Medulla oblongata (tissue), 1 donor: Measurements from ENCODE around the gene KCNT1.
A peak's percentile ranks its signal among the peaks of the same experiment; 100 is the strongest.

Experiments used
- DNase-seq: peaks from one replicate; pipeline ENCODE4 v3.0.0-alpha.2; 2015; ENCODE audit errors: extremely low spot score

KCNT1 gene

DNA sequence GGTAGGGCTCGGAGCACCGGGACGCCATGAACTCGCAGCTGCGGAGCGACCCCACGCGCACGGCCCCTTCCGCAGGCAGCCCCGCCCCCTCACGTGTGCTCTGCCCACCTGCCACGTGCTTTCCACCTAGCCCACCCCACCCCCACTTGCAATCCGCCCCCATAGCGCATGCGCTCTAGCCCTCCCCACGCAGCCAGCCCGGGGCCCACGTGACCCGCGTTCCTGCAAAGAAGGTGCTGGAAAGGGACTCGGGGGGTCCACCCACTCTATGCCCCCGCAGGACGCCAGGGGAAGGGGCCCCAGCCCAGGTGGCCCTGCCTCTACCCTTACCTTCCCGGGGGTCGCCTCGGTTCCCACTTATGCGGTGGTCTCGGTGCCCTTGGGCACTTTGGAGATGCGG lies 2.5 kb upstream of the KCNT1 start, which contains the start of gene SOHLH1:
TSS of gene SOHLH1 (minus strand) at position 42 of the 400 bp plus-strand sequence. CDS start at position 28, 14 bp downstream.
- DNase-seq: no peak

DNA sequence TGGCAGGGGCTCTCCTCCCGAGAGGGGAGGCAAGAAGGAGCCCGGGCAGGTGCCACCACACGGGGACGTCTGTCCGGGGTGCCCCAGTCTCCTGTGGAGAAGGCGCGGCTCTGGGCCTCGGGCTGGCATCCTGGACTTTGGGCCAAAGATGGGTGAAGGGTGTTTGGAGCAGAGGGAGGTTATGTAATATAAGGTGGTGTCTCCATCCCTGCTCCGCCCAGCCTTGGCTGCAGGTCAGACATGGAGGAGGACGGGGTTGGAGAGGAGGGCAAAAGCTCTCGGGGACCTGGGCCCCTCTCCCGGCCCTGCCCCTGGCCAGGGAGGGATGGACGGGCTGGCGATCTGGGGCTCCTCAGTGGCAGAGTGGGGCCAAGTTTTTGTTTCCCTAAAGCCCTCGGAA lies 1.5 kb upstream of the KCNT1 start:
- no peak for DNase-seq

DNA sequence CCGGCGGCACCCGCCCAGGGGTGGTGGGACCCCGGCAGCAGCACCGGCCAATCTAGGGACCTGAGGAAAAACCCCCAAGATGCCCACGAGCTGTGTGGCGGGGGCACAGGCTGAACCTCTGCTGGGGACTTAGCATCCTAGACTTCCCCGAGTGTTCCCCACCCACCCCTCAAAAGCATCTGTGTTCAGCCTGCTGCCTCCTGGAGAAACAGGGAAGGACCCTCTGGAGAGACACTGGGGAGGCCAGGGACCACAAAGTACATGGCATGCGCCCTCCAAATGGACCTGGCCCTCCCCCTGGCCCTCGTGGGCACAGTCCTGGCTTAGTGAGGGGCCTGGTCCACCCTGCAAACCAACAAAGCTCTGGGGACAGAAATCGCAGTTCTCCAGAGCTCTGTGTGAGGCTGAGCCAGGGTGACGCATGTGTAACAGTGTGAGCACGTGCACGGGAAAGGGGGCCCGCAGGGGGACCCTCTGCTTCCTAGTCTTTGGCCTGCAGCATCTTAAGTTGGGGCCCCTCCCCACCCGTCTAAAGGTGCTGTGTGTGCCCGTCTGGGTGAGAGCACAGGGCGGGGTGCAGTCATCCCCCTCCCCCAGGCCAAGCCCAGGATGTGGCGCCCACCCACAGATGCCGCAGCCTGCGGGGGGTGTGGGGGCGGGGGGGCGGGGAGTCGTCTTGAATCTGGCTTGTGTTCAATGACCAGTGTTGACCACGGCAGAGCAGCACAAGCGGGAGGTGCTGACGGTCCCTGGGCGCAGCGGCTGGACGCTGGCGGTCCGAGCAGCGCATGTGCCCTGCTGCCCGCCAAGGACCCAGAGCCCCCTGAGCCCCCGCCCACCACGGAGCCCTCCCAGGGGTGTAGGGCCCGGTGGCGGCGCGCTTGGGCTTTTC lies 672 bp upstream of the KCNT1 start:
- DNase-seq: no peak

DNA sequence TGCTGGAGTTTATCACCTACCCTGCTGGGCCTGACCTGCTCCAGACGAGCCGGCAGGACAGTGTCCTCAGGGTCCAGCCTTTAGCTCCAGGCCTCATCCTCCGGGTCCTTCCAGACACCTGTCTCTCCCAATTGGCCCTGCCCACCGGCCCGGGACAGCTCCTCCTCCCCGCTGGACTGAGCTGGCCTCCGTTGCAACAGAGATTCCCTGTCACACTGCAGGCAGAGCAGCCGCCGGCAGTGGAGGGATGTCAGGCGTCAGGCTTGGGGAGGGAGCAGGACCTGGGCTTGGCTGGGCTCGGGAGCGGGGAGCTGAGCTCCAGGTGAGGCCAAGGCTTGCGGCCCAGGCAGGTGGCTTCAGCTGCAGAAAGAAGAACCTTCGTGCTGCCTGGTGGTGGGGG lies 1.7 kb downstream of the KCNT1 start:
- DNase-seq: no peak

DNA sequence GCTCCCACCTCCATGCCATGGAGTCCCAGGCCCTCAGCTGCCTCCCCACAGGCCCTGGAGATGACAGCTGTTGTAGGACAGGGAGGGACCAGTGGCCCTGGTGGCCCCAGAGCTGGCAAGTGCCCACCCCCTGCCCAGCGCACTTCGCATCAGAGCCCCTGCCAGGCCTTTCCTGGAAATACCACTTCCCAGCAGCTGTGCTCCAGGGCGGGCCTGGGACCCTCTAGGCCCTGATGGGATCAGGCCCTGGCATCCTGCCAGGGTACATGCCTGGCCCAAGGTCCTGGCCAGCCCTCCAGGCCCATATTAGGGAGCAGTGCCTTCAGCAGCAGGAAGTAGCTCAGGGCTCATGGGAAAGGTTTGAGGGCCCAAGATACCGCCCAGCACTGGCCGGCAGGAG lies 2.5 kb downstream of the KCNT1 start:
- no peak for DNase-seq

DNA sequence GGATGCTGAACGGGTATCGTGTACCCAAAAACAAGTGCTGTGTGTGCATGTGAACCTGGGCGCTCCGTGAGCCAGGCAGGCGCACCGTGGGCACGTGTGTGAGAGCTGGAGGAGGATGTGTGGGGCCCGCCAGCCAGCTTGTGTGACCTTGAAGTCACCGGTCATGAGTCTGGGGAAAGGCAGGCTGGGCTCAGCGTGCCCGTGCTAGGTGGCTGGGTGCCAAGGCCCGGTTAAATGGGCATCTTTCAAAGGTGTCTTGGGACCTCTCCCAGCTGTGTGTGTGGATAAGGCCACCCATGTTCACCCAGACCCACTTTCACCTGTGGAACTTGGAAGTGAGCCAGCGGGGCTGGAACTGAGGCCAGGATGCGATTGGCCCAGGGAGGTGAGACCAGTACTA lies 3.4 kb downstream of the KCNT1 start:
- DNase-seq: no peak

DNA sequence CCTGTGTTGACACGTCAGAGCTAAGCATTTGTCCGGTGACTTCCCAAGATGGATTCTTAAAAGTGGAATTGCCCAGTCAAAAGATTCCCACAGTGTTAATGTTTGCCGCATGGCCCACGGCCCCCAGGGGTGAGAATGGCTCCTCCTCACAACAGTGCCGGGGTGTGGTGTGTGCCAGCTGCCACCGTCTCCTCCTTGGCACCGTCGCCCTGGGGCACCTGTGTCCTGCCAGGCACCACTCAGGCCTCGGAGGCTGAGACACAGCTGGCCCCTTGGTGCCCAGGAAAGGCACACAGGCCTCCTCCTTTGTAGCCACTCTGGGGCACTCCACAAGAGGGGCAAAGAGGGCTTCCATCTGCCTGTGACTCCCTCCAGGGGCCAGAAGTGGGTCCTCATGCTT lies 4.3 kb downstream of the KCNT1 start:
- DNase-seq: no peak

DNA sequence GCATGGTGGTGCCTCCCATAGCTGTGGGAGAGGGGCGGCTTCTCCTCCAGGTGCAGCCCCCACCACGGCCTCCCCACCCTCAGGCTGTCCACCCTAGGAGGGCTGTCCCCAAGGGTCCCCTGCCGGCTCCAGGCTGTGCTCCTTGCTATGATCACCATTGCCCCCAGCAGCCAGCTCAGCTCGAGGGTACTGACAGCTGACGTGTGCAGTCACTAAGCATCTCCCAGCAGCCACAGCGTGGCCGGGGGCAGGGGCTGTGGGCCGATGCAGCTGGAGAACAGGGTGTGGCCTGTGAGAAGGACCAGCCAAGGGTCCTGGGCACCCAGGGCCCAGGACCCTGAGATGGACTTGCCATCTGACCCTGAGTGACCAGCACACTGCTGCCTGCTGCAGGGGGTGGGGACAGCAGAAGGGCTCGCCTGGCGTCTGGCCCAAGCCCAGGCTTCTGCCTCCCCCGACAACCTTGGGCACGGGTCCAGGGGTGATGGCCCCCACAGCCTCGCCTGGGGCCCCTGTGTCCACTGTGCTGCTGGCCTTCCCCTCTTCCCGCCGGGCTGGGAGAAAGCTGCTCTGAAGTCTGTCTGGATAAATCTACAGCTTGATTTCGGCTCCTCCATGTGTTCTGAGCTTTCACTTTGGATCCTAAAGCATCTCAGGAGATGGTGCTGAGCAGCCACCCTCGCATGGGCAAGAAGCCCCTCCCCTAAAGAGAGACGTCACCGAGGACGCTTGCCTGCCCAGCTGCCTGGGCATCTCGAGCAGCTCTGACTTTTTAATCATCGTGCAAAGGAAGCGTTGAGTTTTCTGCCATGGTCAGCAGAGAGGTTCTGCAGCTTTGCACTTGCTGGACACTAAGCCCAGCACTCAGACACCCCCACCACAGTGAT lies 5.5 kb downstream of the KCNT1 start:
- no peak for DNase-seq

DNA sequence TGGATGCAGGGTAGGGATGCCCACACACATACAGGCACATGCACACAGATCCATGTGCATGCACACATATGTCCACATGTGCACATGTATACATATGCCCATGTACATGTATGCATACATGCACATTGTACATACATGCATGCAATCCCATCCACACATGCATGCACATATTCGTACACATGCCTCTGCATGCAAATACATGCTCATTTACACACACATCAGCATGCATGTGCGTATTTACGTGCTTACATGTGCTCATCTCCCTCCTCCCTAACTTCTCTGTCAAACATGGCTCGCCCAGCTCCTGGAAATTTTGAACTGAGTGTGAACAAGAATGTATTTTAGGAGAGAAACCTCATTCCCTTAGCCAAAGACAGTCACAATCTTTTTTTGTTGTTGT lies 6.2 kb downstream of the KCNT1 start:
- DNase-seq: no peak

DNA sequence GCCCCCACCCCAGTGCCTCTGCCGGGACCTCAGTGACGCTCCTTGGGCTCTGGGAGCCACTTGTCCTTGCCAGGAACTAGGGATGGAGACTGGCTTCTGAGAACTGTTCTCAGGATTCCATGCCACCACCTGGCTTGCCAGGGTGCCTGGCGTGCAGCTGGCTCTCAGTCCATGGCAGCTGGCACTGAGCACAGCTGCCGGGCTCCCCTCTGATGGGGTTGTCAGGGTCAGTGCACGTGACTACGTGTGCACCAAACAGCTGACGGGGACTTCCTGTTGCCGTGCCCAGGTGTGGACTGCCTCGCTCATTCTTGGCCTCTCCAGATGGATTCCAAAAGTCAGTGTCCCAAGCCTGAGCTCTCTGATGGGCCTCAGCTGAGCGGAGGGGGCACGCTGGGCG lies 9.4 kb downstream of the KCNT1 start:
- DNase-seq: no peak

DNA sequence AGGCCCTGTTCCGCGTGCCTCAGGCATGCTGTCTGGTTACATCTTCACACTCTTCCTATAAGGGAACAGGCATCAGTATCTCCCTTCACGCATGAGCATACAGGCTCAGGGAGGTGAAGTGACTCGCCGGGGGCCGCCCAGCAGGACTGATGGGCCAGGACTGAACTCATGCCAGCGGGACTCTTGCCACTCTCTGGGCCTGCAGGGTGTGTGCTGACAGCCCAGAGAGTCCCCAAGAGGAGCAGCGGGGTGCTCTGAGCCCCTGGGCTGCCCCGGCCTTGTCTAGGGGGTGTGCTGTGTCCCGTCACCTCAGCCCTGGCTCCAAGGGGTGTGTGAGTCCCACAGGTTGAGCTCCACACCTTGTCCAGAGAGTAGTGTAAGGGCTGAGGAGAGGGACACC lies 9.9 kb downstream of the KCNT1 start:
- DNase-seq: no peak

DNA sequence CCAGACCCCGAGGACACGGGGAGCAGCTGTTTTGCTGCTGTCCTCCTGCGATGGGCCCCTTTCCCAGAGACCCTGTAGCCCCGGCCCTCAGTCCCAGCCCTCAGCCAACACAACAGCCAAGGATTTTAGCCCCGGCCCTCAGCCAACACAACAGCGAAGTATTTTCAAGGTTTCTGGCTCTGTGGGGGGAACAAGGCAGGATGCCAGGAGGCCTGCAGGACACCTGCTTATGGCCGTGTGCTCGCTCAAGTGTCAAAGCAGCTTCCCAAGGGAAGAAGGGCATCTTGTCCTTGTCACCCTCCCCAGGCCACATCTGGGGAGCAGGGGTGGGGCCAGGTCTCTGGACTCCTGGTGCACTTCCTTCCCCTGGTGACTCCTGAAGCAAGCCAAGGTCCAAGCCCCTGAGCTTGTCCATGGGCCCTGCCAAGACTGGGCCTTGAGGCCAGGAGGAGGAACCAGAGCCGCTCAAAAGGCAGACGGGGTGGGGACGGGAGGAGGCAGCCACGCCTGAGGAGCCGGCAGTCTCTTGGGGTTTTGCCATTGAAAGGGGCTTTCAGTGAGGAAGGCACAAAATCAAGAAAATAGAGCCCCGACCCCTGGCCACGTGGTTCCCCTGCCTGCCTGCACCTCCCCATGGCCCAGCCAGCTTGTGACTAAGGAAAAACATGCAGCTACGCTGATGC lies 10.8 kb downstream of the KCNT1 start:
- DNase-seq: peak; percentile 2

DNA sequence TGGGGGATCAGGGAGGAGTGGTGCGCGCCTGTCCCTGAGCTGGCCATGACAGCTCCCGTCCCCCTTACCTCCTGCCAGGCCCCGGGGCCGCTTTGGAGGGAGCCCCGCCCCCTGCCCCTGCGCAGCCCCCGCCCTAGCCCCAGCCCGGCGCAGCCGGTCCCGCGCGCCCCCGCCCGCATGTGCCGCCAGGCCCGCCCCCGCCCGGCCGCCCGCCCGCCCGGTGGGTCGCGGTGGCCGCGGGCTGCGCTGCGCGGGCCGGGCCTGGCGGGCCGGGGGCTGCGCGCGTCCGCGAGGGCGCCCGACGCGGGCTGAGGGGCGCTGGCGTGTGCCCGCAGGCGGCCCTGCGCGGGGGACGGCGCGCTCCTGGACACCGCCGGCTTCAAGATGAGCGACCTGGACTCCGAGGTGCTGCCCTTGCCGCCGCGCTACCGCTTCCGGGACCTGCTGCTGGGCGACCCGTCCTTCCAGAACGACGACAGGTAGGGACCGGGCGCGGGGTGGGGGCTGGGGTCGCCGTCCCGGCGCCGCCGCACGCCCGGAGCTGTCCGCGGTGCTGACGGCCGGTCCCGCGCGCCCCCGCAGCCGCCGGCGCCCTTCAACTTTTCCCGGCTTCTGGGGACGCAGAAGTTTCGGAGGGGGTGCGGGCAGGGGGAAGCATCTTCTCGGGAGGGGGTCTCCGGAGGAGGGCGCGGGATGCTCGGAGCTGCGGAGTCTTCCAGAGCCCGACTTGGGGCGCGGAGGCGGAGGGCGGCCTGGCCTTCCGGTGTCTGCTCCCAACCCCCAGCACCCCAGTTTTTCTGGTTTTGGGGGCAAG lies 12.5 kb downstream of the KCNT1 start:
- no peak for DNase-seq

DNA sequence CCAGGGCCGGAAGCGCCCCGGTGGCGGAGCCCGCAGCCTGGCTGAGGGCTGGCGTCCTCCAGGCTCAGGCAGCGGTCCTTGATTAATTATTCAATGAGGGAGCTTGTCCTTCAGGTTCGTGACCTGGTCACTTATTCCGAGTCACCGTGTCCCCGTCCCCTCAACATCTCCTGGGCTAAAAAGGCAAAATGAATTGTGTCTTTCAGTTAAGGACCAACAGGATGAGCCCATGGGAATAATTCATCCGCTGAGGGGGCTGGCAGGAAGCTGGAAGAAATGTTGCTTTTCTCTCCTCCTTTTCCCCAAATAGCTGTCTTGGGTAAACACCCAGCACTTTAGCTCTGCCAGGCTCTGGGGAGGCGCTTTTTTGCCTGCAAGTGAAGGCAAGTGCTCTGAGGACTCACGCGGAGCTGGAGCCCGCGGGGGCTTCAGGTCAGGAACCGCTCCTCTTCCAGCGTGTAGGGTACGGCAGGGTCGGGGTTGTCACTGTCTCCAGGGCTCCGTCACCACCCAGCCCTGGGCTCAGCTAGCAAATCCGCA lies 13.1 kb downstream of the KCNT1 start:
- no peak for DNase-seq

DNA sequence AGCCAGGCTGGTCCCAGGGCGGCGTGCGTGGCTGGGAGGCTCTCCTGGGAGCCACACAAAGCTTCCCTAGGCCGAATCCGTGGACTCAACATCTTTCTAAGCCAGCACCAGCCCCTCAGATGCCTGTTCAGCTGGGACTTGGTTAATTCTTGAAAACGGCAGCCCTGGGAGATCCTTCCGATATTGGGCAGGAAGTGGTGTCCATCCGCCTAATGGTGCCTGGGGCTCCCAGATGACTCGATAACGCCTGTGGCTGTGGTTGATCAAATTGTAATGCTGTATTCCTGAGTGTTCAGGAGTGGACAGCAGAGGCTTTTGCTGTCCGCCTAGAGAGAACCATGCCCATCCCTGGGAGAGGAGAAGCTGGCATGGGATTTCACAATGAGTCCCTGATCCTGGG lies 14.1 kb downstream of the KCNT1 start:
- DNase-seq: no peak

DNA sequence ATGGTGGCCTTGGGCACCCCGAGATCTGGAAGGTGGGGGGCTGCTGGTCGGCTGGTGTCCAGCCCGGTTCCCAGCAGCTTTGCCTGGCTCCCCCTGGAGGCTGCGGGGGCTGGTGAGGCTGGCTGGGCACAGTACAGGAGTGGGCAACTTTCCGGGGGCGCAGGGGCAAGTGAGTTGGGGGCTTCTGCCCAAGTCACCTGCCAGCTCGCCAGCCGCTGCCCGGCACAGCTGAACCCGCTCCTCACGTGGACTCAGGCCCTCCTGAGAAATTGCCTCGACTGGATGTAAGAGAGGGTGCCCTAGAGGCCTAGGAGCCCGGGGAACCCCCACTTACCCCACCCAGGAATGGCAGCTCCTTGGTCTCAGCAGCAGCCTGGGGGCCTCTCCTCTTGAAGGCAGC lies 15.4 kb downstream of the KCNT1 start:
- no peak for DNase-seq

DNA sequence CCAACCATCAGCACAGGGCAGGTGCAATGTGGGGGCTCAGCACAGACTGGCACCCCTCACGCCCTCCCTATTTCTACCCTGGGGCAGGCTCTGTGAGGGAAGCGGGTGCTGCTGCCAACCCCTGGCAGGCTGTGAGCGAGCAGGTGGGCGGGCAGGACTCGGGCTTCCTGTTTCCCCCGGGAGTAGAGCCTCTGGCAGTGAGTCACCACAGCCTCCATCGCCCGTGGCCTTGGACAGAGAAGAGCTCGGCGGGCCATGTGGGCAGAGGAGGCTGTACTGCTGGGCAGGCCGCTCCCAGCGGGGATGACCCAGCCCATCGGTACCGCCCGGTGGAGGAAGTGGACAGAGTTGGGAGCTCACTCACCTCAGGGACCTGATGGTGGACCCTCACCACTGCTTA lies 16.6 kb downstream of the KCNT1 start:
- DNase-seq: no peak

DNA sequence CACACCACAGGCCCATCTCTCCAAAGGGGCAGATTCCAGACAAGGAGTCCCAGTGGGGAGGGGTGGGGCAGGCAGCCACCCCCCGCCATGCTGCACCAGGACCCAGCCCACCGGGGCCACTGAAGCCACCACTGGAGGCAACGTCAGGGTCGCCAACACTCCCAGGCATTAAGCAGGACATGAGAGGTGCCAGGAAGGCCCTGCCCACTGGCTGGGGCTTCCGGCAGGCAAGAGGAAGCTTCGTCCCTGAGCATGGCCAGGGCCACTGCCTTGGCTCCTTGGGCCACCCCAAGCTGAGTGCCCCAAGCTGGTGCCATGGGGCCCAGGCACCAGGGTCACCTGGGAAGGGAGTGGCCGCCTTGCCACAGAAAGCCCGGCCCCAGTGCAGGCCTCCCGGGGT lies 17.5 kb downstream of the KCNT1 start:
- no peak for DNase-seq

DNA sequence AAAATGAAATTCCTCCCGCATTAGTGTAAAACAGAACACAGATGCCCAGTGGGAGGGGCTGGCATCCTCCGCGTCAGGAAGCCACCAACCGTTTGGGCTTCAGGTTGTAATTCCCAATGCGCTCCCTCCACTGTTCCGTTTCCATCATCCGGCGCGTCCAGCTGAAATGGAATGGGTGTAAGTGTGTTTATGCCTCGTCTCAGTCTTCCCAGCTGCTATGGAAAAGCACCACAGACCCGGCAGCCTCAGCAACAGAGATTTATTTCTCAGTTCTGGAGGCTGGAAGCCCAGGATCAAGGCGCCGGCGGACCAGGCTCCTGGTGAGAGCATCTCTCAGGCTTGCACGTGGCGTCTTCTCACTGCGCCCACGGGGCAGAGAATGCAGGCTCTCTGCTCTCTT lies 20.4 kb downstream of the KCNT1 start:
- DNase-seq: no peak

DNA sequence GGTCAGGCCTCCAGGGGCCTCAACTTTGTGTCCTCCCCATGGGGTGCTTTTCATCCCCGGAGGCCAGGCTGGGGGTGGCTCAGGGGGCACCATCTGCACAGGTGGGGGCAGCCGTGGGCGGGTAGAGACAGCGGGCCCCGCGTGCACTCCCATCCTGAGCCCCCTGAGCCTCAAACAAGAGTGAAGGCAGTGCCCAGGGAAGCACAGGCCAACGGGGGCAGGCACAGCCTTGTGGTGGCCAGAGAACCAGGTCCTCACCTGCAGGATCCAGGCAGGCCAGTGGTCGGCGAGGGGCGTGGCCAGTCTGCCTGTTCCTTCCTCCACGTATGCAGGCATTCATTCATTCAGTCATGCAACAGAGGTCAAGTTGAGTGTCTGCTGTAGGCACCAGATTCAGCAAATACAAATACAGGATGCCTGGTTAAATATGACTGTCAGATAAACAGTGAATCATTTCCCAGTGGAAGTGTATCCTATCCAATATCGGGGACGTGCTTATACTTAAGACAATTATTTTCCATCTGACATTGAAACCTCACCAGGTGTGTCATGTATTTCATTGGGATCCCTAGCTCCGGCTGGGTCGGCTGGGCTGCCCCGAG lies 22.3 kb downstream of the KCNT1 start:
- DNase-seq: no peak
